OCI-LY3 (cell line): Measurements from ENCODE around the gene KAZN.

Experiments
- EZH2phosphoT487 ChIP-seq: fragments of 200-600 bp; shearing (Covaris generic); IDR thresholded peaks from 2 replicates; pipeline ENCODE4 v1.6.1; 2018; ENCODE audit warnings: antibody characterized with exemption, mixed run types, low read depth
- TF ChIP-seq, protein P1 (sequence below): fragments of 200-600, 300-600 bp; sonication (generic); IDR thresholded peaks from 2 replicates; pipeline ENCODE4 v1.5.1; 2014; ENCODE audit warnings: antibody characterized with exemption, low read length, low read depth

DNA sequence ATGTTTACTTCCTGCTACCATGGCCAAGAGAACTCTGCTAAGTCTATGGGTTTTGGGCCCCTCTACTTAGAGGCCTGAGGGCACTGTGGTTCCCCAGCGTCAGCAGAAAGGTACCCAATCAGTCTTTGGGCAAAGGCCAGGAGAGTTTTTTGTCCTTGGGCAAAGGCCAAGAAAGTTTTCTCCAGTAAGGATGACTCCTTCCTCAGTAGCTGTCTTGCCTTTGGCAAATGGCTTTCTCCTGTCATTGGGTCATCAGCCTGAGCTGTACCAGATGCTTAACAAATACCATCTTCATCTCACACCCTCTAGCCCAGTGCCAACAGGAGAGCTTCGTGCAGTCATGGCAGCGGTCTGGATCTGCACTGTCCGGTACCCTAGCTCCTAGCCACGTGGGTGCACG is 355.7 kb downstream of the KAZN start:
- TF ChIP-seq, protein P1, sequence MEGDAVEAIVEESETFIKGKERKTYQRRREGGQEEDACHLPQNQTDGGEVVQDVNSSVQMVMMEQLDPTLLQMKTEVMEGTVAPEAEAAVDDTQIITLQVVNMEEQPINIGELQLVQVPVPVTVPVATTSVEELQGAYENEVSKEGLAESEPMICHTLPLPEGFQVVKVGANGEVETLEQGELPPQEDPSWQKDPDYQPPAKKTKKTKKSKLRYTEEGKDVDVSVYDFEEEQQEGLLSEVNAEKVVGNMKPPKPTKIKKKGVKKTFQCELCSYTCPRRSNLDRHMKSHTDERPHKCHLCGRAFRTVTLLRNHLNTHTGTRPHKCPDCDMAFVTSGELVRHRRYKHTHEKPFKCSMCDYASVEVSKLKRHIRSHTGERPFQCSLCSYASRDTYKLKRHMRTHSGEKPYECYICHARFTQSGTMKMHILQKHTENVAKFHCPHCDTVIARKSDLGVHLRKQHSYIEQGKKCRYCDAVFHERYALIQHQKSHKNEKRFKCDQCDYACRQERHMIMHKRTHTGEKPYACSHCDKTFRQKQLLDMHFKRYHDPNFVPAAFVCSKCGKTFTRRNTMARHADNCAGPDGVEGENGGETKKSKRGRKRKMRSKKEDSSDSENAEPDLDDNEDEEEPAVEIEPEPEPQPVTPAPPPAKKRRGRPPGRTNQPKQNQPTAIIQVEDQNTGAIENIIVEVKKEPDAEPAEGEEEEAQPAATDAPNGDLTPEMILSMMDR = no peak
- TF ChIP-seq EZH2phosphoT487 = no peak
